22Rv1 (cell line): Measurements from ENCODE around the gene RIMKLB.

Experiments used
- CTCF ChIP-seq: fragments of 450-650 bp; IDR thresholded peaks from 2 replicates; pipeline ENCODE4 v1.5.1; 2017; ENCODE audit warnings: mild to moderate bottlenecking
- ZFX ChIP-seq: fragments of 450-650 bp; IDR thresholded peaks from 2 replicates; pipeline ENCODE4 v1.6.1; 2017; ENCODE audit warnings: antibody characterized with exemption, borderline replicate concordance

- TF ChIP-seq CTCF (no peak), ZFX (no peak)
Observed at GRCh38 chr12:8675591-8676036, 22.2 kb upstream of the RIMKLB start.
